ELR (cell line): ENCODE measurements around the gene PARD3B.
A peak's percentile ranks its signal among the peaks of the same experiment; 100 is the strongest.
"Not testable (repeated sequence)": the region's sequence is repeated elsewhere in the genome, so short reads cannot be mapped to it uniquely, and the experiment has no call there.

Experiments
- DNase-seq: peaks from one replicate; pipeline ENCODE4 v3.0.0-alpha.2; 2015; ENCODE audit warnings: low read depth

The PARD3B gene

DNA sequence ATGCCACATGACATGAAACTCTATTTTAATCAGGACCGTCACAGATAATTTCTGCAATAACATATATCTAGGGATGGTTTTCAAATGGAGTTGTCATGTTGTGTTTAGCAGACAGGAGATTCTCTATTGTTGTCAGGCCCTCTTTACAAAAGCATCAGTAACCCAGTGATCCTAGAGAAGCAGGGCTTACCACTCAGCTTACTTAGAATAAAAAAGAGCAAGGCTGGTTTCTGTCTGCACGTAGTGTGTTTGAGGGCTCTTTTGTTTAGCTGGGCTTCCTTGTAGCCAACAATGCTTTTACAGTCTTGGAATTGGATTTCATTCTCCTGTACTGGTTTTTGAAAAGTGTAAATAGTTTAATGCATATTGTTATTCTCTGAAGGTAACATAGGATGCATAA is 926.5 kb downstream of the PARD3B start:
- DNase-seq = no peak

DNA sequence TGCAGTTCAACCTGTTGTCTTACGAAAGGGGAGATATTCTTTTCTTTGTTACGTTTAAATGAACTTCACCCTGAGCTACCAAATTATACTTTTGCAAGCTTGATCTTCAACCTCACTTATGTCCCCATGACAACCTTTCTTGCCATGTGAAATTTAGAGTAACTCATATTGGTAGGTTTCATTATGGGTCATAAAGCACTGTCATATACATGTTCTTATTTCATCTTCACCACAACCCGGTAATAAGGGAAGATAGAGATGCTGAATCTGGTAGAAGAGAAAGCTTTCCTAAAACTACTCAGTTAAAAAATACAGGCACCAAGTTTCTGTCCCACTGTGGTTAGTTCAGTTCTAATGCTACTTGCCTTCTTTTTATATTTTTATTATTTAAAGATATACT is 928.5 kb downstream of the PARD3B start:
- no peak for DNase-seq

DNA sequence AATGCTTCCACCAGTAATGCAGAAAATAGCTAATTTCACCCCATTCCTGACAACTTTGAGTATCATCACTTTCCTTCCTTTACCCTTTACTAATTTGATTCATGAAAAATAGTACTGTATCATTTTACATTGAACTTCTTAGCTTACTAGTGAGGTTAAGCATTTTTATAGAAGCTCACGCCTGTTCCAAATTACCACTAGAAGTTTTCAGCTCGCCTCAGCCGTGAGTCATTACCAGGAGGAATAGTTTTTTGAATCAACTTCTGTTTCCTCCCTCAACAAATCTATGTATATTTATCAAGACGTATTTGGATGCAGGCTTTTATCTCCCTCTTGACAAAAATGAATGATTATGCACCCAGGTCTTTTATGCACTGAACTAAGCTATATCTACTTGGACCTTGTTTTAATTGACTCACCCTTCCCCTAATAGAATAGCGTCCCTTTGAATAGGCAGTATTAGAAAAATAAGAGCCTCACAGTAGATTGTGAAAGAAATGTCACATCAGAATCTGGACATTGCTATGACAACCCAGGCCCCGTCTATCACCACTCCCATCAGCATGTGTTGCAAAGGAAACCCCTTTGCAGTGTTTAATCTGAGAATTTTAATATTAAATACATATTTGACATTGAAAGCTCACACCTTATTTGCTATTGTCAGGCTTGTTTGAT is 929.6 kb downstream of the PARD3B start:
- DNase-seq = peak; percentile 15

DNA sequence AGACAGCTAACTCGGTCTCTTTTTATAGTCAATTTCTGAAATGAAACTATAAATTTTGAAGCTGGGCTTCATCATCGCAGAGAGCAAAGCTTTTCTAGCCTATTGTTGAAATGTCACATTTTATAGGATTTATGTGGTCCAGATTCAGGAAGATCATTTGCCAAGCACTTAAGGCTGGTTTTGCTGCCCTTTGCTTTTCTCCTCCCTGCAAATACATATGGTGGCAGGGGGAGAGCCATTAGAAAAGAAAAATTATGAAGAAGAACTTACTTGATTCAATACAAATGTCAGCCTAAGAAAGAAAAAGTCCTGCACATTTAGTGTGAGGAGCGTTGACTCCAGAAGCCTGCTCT is 930.1 kb downstream of the PARD3B start:
- DNase-seq = no peak

DNA sequence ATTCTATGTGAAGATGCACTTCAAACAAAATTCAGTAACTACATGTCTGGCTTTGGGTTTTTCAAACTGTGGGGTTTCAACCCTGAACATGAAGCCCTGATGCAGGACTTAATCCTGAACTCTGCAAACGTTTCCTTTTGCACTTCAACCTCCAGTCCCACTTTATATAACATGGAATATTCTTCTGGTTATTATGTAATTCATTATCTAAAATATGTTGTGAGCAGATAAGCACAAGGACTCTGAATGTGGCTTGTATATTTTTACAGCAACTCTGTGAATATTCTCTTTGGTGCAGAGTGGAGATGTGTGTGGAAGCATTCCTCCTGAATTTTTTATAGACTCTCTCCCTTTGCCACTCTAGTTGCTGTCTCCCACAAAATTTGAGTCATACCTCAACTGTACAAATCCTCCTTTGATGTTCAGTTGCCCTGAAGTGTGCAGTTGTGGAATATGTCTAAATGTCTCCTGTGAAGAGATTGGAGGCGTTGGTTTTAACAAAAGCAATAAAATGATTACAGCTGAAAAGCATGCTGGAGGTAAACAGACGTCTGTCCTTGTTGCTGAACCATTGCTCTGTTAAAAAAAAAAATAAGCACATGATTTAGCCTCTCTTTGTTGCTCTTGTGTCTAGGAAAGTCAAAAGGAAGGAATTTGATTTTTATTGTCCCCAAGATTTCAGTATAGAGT is 931.9 kb downstream of the PARD3B start:
- DNase-seq = no peak

DNA sequence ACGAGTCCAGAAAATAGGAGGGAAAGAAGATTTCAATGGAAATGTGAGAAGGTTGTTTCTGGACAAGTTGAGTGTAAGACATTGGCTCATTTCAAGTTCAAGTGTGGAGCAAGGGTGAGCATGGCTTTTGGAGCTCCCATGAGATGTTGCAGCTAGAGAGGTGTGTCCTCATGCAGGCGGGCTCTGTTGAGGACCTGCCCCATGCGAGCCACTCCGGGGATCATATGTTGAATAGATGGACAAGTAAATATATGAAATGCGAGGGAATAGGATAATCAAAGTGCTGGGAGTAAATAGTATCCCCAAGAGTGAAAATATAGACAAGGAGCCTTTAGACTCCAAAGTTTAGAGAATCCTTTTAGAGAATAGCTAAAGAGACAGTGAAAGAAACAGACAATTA is 936.6 kb downstream of the PARD3B start:
- no peak for DNase-seq

DNA sequence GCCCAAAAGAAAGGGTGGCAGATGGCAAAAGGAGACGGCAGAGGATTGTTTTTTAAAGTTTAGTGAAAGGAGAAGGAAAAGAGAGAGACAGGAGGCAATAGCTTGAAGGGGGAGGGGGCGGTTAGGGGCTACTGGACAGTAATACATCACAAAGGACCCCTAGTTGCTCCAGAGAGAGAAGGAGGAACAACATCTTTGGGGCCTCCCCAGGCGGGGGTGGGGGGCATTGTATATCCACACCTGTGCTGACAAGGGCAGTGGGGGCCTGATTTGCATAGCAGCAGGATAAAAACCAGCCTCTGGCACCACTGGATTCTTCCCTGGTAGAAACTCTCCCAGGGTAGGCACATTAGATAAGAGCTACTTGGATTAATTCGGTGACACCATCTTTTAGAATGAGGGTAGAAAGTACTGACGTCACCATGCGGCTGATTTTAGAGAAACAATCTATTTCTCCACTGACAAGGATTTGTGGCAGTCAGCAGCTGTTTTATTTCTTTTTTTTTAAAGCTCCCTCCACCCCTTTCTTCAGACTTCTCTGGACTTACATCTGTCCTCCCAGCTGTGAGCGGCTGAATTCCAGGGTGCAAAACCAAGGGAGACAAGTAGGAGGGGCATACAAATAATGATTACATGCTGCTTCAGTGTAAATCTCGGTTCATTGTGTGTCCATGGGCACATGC is 937.3 kb downstream of the PARD3B start:
- no peak for DNase-seq

DNA sequence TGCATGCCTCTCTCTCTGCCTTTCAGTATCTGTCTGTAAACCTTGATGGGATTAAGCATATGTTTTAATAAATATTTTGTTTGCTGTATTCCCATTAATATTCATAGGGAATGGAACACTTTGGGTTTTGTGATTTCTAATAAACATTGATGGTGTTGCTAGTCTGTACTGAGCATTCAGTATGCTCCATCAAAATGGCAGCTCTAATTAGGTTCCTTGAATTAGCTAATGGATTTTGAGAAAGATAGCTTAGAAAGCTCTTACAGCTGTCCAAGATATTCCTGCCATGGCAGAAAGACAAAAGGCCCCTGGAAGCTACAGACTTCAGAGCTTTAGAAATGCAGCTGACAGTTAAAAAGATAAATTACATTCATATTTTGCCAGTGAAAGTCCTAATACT is 937.8 kb downstream of the PARD3B start:
- no peak for DNase-seq

DNA sequence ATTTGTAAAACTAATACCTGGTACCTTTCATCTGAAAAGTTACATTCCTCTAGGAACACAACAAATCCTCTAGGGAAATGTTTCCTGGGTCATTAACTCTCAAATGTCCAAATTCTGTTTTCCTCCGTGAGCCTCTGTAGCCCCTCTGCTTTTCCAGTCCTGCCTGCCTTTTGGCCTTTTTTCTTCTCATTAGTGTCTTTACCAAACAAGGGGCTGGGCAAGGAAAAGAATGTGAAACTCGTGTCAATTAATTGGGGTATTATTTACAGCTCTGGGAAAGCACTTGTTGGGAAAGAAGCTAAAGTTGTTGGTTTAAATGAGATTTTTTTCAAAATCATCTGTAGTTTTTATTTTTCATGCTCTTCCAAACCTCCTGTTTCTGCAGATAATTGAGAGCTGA is 938.9 kb downstream of the PARD3B start:
- no peak for DNase-seq

DNA sequence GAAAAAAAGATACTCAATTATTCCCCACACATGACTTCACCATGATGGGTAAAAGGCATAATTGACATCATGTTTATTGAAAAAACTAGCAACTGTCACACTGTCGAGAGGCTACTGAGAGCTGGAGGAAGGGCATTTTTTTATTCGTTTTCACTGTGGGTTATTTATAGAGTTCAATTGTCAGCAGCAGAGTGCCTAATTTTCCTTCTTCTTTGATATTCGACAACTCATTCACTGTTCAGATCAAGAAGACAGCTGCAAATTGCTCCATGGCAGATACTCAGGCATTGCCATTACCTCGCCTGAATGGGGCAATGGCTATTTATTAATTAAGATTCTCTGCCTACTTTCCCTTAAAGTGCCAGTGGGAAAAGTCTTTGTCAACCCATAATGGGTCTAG is 939.5 kb downstream of the PARD3B start:
- no peak for DNase-seq

DNA sequence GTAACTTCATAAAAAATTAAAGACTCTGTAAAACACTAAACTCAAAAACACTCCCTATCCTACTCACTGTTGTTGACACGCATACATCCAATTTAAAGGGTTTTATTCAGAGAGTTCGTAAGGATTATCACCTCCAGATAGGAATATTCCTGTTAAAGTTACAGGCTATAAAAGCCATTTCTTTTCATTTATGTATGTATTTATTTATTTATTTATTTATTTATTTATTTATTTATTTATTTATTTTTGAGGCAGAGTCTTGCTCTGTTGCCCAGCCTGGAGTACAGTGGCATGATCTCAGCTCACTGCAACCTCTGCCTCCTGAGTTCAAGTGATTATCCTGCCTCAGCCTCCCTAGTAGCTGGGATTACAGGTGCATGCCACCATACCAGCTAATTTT is 948.3 kb downstream of the PARD3B start:
- DNase-seq = not testable (repeated sequence)

DNA sequence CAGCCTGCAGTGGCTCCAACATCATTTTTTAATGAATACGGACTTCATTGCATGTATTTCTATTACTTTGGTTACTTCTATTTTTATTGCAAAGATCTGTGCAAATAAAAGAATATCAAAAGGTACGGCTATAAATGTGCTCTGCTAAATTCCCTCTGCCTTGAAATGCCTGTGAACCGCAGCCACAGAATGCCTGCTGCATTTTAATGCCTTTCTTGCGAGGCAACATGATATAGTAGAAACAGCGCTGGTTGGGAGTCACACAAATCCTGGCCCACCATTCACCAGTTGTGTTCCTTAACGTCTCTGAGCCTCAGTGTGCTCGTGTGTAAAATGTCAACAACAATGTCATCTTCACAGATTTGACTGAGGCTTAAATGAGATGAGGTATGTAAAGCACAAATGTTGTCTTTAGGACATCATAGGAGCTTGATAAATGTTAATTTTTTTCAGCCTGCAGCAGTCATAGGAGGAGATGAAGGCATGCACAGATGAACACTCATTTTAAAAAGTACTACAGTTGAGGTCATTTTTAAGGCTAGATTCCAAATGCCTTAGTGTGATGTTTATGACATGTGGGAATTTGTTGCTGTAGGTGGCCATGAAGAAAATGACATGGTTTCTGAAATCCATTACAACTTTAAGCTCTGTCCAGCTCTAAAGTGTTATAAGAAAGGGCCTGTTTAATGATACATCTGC is 949.4 kb downstream of the PARD3B start:
- DNase-seq = no peak

DNA sequence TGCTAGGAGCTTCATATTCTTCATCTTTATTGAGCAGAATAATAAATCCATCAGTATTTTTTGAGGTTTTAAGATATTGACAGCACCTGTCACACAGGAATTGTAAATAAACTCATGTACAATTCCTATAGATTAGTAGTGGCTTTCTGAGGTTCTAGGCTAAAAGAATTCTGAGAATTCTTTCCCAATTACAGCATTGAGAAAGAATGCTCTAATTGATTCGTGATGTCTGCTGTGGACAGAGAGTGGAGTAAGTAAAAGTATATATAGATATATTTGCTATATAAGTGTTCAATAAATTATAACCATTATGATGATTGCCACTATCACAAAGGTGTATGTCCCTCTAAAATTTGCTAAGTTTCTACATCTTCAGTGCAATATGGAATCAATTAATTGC is 950.5 kb downstream of the PARD3B start:
- no peak for DNase-seq

DNA sequence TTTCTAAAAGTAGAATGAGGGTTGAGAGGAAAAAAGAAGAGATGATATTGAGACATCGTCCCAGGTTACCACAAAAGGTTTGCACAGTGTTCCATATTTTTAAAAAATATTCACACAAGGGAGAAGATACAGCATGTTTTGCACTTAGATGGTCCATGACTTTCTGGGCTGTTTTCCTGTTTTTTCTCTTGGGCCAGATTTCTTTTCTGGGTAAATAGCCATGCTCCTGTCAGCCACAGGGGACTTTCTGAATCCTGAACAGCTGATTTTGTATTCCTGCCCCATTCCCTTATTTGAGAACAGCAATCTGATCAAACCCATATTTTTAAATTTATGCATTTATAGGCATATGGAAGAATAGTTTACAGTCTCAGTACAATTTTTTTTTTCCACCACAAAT is 951.1 kb downstream of the PARD3B start:
- no peak for DNase-seq

DNA sequence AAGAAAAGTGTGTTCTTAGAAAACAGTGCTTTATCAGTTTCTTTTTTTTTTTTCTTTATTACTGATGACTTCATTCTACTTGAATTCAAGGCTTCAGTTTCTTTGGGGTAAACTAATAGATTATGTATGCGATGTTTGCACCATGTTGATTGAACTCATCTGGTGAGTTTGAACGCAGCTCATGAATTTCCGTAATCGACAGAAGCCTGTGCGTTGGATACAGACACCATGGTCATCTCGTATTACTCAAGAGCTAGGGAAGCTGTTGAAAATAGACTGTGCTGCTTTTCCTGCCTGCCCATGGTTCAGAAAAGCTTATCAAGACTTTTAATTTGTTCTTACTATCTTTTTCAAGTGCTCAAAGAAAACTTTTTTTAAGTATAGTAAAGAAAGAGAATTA is 951.5 kb downstream of the PARD3B start:
- DNase-seq = peak; percentile 15

DNA sequence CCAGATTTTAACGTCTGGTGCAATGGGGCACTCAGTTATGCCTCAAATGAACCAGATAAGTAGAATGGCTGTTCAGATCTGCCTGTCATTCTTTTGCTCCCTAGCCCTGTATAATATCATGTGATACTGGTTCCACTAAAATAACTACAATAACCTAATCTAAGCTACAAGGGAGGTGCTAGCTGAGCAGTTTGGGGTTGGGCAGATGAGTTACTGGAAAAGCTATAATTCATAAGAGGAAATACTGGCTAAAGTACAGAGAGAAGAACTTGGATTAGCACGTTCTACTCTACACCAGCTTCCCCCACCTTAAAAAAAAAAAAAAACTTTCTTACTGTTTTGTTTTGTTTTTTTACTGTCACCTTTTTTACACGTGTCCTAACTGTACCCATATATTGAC is 953.7 kb downstream of the PARD3B start:
- DNase-seq = no peak

DNA sequence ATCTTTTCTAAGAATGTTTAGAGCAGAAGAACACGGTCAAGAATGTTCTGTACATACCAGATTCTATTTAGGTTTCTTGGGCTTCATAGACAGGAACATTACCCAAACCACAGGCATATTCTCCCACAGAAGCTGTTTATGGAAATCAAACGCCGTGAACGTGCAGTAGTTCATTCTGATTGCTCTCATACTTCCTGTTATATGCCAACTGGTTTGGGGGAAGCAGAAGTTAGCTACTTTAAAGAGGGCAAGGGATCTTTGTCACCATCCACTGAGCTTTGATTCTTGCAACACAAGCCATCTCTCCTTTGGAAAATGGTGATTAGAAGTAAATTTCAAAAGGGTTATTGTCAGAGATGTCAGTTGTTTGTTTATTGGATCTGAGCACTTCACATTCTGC is 954.8 kb downstream of the PARD3B start:
- DNase-seq = no peak

DNA sequence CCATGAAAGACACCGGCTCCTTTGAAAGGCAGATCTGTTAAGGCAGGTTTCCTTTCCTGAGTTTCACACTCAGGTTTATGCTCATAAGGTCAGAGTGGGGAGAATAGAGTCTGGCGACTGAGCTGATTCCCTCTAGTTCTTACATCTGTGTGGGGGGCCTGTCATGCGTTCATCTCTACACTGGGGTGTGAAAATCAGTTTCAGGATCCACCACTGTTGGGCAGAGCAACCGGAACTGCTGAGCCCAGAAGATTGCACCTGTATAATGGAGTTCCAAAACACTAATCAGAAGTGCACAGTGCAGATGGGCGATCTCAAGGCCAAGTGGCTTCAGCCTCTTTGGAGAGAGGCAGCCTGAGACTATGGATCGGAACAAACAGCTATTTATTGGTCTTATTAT is 955.7 kb downstream of the PARD3B start:
- no peak for DNase-seq

DNA sequence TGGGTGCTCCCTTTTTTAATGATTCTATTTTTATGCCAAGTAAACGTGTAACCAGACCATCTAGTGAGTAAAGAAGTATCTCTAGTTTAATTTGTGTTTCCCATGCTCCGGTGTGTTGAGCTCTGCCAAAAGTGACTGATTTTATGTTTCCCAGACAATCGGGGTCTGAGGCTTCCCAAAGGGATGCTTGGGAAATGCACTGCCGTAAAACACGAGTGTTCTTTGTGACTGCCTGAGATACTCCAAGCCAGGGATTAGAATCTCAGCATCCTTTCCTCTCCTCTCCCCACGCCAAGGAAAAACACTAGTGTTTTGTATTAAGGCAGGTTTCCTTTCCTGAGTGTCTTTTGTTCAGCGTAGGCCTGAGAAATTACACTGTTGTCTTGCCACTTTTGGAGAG is 956.6 kb downstream of the PARD3B start:
- no peak for DNase-seq

DNA sequence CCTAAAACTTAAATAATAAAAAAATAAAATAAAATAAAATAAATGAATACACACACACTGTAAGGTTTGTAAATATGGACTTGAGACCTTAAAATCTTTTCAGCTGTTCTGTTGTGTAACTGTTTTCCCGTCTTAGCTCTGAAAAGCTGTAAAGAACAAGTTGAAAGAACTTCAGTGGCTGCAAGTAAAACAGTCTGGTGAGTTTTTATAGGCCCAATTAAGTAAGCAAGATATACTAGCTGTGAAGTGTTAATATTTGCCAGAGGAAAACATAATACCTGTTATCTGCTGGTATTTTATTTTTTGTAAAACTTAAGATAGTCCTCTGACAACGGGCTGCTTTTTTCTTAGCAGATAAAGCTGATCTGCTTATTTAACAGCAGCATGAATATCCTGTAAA is 960.1 kb downstream of the PARD3B start:
- DNase-seq = no peak

DNA sequence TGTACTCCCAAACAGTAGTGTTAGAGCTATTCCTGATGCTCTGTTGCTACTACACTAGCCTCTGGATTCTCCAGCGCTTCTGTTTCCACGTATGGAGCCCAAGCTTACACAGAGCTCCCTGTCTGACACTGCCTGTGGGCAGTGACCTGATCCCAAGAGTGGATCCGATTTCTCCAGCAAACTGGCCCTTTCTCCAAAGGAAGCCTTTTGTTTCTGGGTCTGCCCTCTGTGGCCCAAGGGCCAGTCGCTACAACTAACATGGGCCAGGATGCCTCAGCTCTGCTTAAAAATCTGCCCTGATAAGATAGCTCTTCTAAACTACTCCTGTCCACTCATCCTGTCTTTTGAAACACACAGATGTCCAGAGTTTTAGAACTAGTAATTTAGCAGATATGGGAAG is 964.4 kb downstream of the PARD3B start:
- DNase-seq = no peak

DNA sequence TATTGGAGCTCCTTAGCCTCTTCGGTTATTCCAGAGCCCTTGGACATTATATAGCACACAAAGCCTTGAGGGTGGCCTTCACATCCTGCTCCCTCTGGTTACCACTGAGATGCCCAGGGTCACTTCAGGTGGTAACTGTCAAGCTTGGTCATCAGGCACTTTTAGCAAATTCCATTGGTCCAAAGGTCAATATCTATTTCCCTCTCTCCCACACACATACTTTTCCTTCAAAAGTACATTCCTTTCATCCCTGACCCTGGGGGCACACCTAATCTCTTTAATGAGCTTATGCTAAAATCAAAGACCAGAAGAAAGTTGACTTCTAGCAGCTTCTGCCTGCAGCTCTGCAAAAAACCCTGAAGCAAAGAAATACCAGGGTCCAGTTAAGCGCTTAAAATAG is 965.1 kb downstream of the PARD3B start:
- DNase-seq = no peak

DNA sequence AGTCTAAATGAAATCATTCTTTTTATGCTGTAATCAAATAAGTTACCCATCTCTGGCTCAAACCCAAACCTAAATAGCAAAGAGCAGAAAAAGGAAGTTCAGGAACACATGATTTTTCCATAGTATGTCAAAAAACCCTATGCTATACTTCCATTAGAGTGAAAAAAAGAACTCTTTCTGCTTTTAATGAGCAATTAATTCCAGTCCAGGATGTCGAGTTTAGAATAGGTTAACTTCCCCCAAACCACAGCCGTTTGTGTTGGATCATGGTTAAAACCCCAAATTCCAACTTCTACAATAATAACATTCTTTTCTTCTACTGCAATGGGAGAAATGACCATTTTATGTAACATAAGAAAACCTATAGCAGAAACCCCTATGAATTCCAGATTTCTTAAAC is 965.9 kb downstream of the PARD3B start:
- no peak for DNase-seq
